GM20431 (cell line): Measurements from ENCODE around the gene FAM222B.
"Not testable (repeated sequence)": the region's sequence is repeated elsewhere in the genome, so short reads cannot be mapped to it uniquely, and the experiment has no call there.

Source experiments
- in situ Hi-C: fragments of 300-500 bp; cut with MseI, MboI; formaldehyde crosslinking; loops from one replicate; pipeline ENCODE4 v1.15.0; 2020; ENCODE audit warnings: low sequenced_read_pairs; ENCODE audit not compliant: unreplicated experiment

Gene FAM222B

DNA sequence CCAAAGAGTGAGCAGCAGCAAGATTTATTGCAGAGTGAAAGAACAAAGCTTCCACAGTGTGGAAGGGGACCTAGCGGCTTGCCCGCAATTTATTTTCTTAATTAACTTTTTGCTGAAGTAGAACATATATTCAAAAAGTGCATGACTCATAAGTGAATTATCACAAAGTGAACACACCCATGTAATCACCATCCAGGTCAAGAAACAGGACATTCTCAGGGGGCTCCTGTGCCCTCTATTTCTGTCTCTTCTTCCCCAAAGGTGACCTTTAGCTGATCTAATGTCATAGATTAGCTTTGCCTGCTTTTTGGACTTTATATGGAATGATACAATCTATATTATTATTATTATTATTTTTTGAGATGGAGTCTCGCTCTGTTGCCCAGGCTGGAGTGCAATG lies 32.2 kb upstream of the FAM222B start:
- in situ Hi-C loops: no loop called here

- in situ Hi-C loops: no loop called here
These were observed 31.2 kb upstream of the FAM222B start for GRCh38 chr17:28873839-28874238.

GRCh38 chr17:28871056-28871579 lies 28.5 kb upstream of the FAM222B start:
- in situ Hi-C loops: no loop called here

- in situ Hi-C loops: no loop called here
These were observed 24.7 kb upstream of the FAM222B start for GRCh38 chr17:28867276-28867675.

GRCh38 chr17:28865946-28866752 lies 23.6 kb upstream of the FAM222B start:
- in situ Hi-C loops: no loop called here

GRCh38 chr17:28864991-28865849 lies 22.6 kb upstream of the FAM222B start:
- in situ Hi-C loops: no loop called here

DNA sequence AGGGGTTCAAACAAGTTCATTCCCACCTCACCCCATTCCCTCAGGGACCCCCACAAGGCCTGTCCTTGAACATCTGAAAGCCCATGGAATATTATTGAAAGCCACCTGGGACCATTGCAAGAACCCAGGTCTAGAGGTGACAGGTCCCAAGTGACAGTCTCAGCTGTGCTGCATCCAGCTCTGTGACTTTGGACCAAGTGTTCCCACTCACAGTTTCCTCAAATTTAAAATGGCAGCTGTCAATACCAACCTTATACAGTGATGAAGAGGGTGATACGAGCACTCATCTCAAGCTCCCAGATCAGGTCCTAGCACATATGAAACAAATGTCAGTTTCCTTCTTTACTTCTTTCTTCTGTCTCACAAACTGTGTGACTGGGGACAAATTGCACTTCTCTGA lies 21.4 kb upstream of the FAM222B start:
- in situ Hi-C loops: no loop called here

DNA sequence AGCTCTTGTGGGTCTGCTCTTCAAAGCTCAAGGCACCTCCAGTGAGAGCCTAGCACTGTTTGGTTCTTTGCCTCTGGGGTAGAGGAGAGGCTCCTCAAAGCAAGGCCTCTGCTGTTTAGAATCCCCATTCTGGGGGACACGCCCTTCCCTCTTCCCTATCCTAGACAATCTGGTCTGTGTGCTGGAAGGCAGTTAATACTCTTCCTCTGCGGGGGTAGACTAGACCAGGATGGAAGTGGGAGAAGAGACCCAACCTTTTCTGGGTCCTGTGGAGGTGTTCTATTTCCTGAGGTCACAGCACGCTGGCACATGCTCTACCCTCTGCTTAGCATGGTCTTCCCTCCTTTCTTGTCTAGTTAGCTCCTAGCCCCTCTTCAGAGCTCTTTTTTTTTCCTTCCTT lies 20.0 kb upstream of the FAM222B start:
- in situ Hi-C loops: no loop called here

DNA sequence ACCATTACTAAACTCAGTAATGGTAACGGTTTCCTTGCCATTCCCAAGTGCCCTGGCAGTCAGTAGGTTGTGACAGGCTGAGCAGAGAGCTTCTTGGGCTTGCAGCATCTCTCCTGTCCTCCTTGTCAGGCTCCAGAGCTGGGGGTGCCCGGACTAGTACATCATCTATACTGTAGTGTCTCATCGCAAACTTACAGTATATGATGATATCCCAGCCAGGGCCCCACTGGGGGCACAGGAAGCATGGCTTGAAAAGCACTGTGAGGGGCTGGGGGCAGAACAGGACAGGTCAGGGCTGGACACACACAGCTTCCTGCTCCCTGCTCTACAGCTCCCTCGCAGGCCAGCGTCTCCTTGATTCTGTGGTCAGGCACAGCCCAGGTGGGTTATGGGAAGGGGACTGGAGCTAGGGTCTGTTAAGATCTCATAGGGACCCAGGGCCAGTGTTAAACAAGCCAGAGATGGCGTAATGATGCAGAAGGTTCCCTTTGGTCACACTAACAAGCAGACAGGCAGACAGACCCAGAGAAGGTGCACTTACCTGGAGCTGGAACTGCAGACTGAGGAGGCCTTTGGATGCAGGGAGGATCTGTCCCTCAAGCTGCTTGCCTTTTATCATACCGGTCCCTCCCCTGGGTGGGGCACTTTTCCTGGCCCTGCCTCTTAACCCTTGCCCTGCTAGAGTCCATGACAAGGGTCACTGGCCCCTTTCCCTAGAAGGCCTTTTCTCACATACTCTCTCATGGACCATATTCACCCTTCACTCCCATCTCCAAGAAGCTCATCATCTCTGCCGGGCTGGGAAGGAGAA lies 19.0 kb upstream of the FAM222B start:
- in situ Hi-C loops: no loop called here

DNA sequence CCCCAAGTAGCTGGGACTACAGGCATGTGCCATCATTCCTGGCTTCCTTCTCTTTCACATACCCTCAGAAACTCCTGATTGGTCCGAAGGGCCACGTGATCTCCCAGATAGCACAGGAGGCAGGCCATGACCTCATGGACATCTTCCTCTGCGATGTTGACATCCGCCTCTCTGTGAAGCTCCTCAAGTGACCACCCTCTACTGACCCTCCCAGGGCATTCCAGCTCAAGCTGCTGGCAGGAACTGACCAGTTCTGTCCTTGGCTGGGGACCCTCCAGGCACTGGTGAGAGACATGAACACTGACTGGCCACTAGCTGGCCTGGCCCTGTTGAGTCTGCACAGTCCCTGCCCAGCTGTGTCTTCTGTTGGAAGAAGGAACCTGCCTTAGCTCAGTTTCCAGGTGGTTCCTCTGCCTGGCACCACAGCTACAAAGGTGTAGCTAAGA lies 17.8 kb upstream of the FAM222B start:
- in situ Hi-C loops: no loop called here

DNA sequence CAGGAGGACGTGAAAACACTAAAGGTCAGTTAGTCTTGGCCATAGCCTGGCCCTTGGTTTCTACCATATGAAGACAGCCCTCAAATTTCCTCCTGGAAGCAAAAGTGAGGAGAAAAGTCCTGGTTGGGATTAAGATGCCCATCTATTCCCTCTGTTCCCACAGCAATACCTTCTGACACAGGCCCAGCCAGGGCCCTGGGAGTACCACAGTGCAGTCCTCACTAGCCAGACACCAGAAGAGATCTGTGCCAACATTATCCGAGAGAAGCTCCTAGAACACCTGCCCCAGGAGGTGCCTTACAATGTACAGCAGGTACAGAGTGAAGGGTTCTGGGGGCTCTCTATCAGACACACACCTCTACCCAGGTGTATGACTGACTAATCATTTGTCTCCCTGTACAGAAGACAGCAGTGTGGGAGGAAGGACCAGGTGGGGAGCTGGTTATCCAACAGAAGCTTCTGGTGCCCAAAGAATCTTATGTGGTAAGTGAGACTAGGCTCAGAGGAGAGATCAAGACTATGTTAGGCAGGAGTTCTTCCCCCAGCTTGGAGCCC lies 16.3 kb upstream of the FAM222B start:
- in situ Hi-C loops: no loop called here

DNA sequence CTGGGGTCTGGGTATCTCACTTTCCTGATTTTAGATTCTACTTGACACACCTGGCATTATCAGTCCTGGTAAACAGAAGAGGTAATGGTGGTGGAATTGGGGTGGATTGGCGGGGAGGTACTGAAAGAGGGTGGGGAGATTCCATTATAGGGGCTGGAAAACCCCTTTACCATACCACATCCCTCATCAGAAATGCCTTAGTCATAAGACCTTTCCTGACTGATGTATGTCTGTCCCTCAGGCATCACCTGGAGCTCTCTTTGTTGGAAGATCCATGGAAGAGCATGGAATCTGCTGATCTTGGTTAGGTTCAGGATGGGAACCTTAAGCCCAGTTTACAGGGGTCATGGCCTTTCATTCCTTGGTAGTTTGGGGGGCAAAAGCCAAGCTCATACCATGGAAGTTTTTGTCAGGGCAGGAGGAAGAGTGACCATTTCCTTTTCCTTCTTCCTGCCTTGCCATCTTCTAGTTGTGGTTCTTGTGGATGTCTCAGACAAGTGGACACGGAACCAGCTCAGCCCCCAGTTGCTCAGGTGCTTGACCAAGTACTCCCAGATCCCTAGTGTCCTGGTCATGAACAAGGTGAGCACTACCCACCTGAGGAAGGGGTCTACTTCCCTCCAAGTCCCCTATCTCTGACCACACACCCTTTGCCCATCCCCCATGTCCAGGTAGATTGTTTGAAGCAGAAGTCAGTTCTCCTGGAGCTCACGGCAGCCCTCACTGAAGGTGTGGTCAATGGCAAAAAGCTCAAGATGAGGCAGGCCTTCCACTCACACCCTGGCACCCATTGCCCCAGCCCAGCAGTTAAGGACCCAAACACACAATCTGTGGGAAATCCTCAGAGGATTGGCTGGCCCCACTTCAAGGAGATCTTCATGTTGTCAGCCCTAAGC lies 15.6 kb upstream of the FAM222B start:
- in situ Hi-C loops: no loop called here

DNA sequence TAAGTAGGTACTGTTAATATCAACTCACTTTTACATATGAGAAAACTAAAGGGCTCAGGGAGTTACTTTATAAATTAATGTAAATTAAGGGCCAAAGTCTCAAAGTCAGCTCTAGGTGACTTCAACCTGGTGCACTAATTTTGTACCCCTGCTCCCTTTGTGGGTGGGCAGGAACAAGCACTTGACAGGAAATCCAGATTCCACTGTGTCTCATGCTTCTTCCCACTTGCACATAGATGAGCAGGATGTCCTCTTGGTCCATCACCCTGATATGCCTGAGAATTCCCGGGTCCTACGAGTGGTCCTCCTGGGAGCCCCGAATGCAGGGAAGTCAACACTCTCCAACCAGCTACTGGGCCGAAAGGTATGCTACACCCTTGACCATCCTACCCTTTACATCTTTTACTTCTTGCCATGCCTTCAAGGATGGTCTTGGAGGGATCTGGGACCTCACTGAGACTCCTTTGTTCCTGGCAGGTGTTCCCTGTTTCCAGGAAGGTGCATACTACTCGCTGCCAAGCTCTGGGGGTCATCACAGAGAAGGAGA lies 13.5 kb upstream of the FAM222B start:
- in situ Hi-C loops: no loop called here

DNA sequence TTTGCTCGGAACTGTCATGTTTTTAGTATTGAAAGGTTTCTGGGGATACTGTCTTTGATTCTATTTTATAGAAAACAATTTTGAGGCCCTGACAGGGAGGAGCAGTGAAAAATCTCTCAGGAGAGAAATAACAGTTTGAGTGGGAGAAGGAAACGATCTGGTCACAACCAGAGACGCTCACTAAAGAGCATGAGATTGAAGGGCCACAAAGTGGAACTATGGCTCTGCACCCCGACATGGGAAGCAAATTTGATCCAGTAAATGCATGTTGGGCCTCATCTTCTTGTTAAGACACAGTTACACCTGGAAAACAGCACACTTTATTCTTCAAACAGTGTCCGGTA lies 12.7 kb upstream of the FAM222B start:
- in situ Hi-C loops: no loop called here

GRCh38 chr17:28854457-28855335 lies 12.1 kb upstream of the FAM222B start, which contains the start of gene ERAL1:
Gene ERAL1 (plus strand): TSS chr17:28855016. CDS start chr17:28855035, 19 bp downstream.
- in situ Hi-C loops: no loop called here

GRCh38 chr17:28853295-28853694 lies 10.7 kb upstream of the FAM222B start:
- in situ Hi-C loops: no loop called here

DNA sequence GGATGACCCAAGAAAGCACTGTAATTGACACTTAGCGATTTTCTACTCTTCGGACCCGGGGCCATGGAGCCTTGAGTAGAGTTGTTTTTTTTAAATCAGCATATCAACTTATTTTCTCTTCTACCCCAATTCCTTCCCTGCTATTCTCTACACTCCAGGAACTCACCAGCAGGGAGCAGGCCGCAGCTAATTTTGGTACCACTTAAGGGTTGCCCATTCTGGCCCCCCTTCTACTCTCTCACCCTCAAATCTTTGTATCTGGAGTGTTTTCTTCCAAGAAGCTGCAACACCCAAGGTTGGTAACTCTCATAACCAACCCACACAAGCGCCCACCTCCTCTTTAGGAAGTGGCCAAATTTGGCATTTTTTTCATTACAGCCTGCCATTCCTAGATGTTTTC lies 6.7 kb upstream of the FAM222B start:
- in situ Hi-C loops: no loop called here

- in situ Hi-C loops: not testable (repeated sequence)
These were observed 6.1 kb upstream of the FAM222B start for GRCh38 chr17:28848667-28849066.
